GM19351 (cell line): Measurements from ENCODE around the gene DCK.
"Not testable (repeated sequence)": the region's sequence is repeated elsewhere in the genome, so short reads cannot be mapped to it uniquely, and the experiment has no call there.

Experiments
- ATAC-seq: cut with Tn5 transposase; IDR thresholded peaks from one replicate; pipeline ENCODE4 v1.9.1; 2021; ENCODE audit warnings: mild to moderate bottlenecking, moderate library complexity; ENCODE audit not compliant: unreplicated experiment

The DCK gene

GRCh38 chr4:71059573-71059972 lies 66.1 kb downstream of the DCK start:
- ATAC-seq = not testable (repeated sequence)

- no peak for ATAC-seq
Measured at GRCh38 chr4:71062436-71062835, 69.0 kb downstream of the DCK start.

- ATAC-seq = no peak
Measured at GRCh38 chr4:71063711-71064110, 70.3 kb downstream of the DCK start.

GRCh38 chr4:71064521-71064920 lies 71.1 kb downstream of the DCK start:
- no peak for ATAC-seq

GRCh38 chr4:71065991-71066510 lies 72.6 kb downstream of the DCK start:
- no peak for ATAC-seq

- ATAC-seq = no peak
Measured at GRCh38 chr4:71066737-71067716, 73.6 kb downstream of the DCK start.

- ATAC-seq = no peak
Measured at GRCh38 chr4:71069063-71069462, 75.6 kb downstream of the DCK start.

- no peak for ATAC-seq
Measured at GRCh38 chr4:71070015-71070414, 76.6 kb downstream of the DCK start.

- no peak for ATAC-seq
Measured at GRCh38 chr4:71074452-71075299, 81.2 kb downstream of the DCK start.
